ENCODE results near the gene GBA2.

GRCh38 chr9:35719546-35719945 lies 29.5 kb downstream of the GBA2 start:
- no peak for TF ChIP-seq POLR2AphosphoS5 (IDR thresholded peaks at IDR 0.05; ENCODE audit: low read depth)
- TF ChIP-seq CTCF (conservative IDR thresholded peaks at IDR 0.05; ENCODE audit: low read depth in 2 of 2), result no peak
- no peak for TF ChIP-seq EZH2 (IDR thresholded peaks at IDR 0.05; ENCODE audit: low read depth, unreplicated experiment)
- TF ChIP-seq REST (IDR thresholded peaks at IDR 0.05; ENCODE audit: unreplicated experiment), result no peak
- no peak for TF ChIP-seq EZH2phosphoT487 (IDR thresholded peaks at IDR 0.05; ENCODE audit: unreplicated experiment)
- TF ChIP-seq CREB1 (CRISPR knock-in tag; IDR thresholded peaks at IDR 0.05; ENCODE audit: low read depth), result no peak
- TF ChIP-seq JUNB (IDR thresholded peaks at IDR 0.05; ENCODE audit: unreplicated experiment), result no peak
- TF ChIP-seq ZNF462 (CRISPR knock-in tag; IDR thresholded peaks at IDR 0.05), result no peak
- no peak for TF ChIP-seq STAT1 (IDR thresholded peaks at IDR 0.05; ENCODE audit: unreplicated experiment)
- no peak for TF ChIP-seq ZNF114 (CRISPR knock-in tag; IDR thresholded peaks at IDR 0.05)
- no peak for TF ChIP-seq ETS1 (IDR thresholded peaks at IDR 0.05)
- no peak for TF ChIP-seq NANOG (IDR thresholded peaks at IDR 0.05; ENCODE audit: borderline replicate concordance)
- no peak for TF ChIP-seq ZNF331 (CRISPR knock-in tag; IDR thresholded peaks at IDR 0.05; ENCODE audit: low read depth)

All from GM23338 (cell line).